ENCODE results near the gene SORL1-AS1.

SORL1-AS1 gene

DNA sequence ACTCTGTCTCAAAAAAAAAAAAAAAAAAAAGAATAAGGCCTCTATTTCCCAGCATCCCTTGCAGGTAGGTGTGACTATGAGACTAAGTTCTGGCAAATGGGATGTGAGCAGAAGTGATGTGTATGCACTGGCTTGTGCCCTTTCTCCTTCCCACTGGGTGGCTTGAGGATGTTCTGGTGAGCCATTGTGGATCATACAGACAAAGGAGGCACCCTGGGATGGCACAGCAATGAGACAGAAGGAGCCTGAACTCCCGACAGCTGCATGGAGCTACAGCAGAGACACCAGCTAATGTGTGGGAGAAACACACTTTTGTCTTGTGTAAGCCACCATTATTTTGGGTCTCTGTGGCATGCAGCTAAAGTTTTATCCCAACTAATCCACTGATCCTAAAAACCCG lies 11.2 kb downstream of the SORL1-AS1 start:
- Histone ChIP-seq H3K9me3 (ENCODE audit: control insufficient read depth in 2 of 2, low read length in 2 of 2) (no peaks in the 10 kb centered on the region), H3K4me3 (ENCODE audit: low read length in 2 of 2) (no peak overlapping the region), H3K9ac (ENCODE audit: low read length in 2 of 2) (no peak overlapping the region), H3K36me3 (ENCODE audit: control insufficient read depth in 2 of 2, insufficient read depth in 2 of 2, low read length in 2 of 2) (no peaks in the 10 kb centered on the region), H3K4me1 (ENCODE audit: control insufficient read depth, insufficient read depth, low read length) (peaks cover 4% of the 10 kb centered on the region), H3K27ac (ENCODE audit: low read length) (no peak overlapping the region), H3K27me3 (ENCODE audit: control insufficient read depth in 1 of 2, insufficient read depth in 2 of 2, low read length in 2 of 2) (no peaks in the 10 kb centered on the region)

DNA sequence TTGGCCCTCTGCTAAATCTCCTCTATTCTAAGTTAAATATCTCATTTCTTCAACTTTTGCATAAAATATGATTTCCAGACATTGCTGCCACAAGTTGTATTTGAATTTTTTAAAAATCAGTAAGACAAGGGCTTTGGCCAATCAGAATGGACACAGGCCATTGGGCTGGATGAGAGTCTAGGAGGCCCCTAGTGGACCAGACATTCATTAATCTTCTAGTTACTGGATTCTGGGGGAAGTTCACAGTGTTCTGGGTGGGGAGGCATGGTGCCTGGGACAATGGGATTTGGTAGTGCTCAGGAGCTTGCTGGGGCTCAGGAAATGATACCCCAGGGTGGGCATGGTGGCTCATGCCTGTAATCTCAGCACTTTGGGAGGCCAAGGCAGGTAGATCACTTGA lies 13.0 kb downstream of the SORL1-AS1 start:
- Histone ChIP-seq H3K4me1 (ENCODE audit: control insufficient read depth, insufficient read depth, low read length) (peaks cover 4% of the 10 kb centered on the region), H3K9me3 (ENCODE audit: control insufficient read depth in 2 of 2, low read length in 2 of 2) (no peaks in the 10 kb centered on the region), H3K4me3 (ENCODE audit: low read length in 2 of 2) (no peak overlapping the region), H3K27me3 (ENCODE audit: control insufficient read depth in 1 of 2, insufficient read depth in 2 of 2, low read length in 2 of 2) (no peaks in the 10 kb centered on the region), H3K36me3 (ENCODE audit: control insufficient read depth in 2 of 2, insufficient read depth in 2 of 2, low read length in 2 of 2) (no peaks in the 10 kb centered on the region), H3K27ac (ENCODE audit: low read length) (no peak overlapping the region), H3K9ac (ENCODE audit: low read length in 2 of 2) (no peak overlapping the region)

DNA sequence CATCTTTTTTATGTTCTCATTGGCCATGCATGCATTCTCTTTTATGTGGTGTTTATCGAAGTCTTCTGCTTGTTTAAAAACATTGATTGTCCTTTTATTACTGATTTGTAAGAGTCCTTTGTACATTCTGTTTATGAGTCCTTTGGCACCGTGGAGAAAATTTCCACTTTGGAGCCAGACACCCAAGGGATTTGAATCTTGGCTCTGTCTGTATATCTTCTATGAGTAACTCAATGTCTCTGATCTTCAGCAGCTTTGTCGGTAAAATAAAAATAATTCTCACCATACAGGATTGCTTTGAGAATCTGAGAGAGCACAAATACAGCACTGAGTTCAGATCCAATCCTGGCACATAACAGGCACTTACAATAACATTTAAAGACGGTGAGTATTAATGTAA lies 13.4 kb downstream of the SORL1-AS1 start:
- H3K9ac ChIP-seq (ENCODE audit: low read length in 2 of 2), result no peak overlapping the region
- no peak overlapping the region for H3K4me3 ChIP-seq (ENCODE audit: low read length in 2 of 2)
- H3K9me3 ChIP-seq (ENCODE audit: control insufficient read depth in 2 of 2, low read length in 2 of 2), result no peaks in the 10 kb centered on the region
- no peaks in the 10 kb centered on the region for H3K27me3 ChIP-seq (ENCODE audit: control insufficient read depth in 1 of 2, insufficient read depth in 2 of 2, low read length in 2 of 2)
- no peak overlapping the region for H3K27ac ChIP-seq (ENCODE audit: low read length)
- H3K36me3 ChIP-seq (ENCODE audit: control insufficient read depth in 2 of 2, insufficient read depth in 2 of 2, low read length in 2 of 2), result no peaks in the 10 kb centered on the region
- H3K4me1 ChIP-seq (ENCODE audit: control insufficient read depth, insufficient read depth, low read length), result peaks cover 4% of the 10 kb centered on the region

DNA sequence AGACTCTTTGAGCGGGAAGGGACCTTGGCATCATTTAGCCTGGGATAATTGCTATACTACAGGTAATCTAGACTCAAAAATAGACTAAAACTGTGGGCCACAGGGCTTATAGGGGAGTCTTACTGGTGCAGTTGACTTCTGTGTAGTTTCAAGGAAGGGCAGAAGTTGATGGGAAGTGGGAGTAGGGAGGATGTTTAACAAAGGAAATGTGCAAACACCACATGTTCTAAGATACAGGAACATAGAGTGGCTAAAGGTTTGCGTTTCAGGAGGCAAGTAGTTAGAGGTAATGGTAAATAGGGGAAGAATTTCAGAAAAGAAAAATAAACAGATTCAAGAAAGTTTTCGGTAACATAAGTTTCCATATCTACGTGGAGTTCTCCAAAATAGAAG lies 15.1 kb downstream of the SORL1-AS1 start:
- Histone ChIP-seq H3K9ac (ENCODE audit: low read length in 2 of 2) (no peak overlapping the region), H3K27me3 (ENCODE audit: control insufficient read depth in 1 of 2, insufficient read depth in 2 of 2, low read length in 2 of 2) (no peaks in the 10 kb centered on the region), H3K36me3 (ENCODE audit: control insufficient read depth in 2 of 2, insufficient read depth in 2 of 2, low read length in 2 of 2) (no peaks in the 10 kb centered on the region), H3K9me3 (ENCODE audit: control insufficient read depth in 2 of 2, low read length in 2 of 2) (no peaks in the 10 kb centered on the region), H3K4me1 (ENCODE audit: control insufficient read depth, insufficient read depth, low read length) (peaks cover 4% of the 10 kb centered on the region), H3K4me3 (ENCODE audit: low read length in 2 of 2) (no peak overlapping the region), H3K27ac (ENCODE audit: low read length) (no peak overlapping the region)

DNA sequence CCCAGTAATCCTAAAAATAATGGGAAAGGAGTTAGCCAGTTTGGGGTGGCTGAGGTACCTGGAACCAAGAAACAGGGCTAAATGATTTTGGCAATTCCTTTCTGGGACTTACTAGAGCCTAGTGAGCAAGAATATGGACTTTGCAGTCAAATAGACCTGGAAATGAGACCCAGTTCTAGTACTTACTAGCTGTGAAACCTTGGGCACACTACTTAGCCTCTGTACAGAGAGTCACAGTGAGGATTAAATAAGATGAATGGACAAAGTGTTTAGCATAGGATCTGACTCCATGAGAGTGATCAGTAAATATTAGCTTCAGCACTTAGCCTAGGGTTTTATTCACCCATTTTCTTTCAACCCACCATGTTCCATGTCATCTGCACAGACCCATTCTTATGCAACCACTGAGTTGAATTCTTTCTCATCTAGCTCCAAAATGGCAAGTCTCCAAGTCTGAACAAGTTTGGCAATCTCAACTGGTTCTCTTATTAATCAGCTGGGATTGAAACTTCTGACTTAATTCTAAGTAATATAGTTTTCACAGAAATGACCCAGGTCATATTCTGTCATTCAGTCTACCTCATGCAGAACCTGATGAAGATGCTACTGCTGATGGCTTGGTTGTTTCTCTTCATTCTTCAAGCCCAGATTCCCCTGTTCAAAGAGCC lies 15.6 kb downstream of the SORL1-AS1 start:
- H3K4me1 ChIP-seq (ENCODE audit: control insufficient read depth, insufficient read depth, low read length), result peaks cover 4% of the 10 kb centered on the region
- H3K27me3 ChIP-seq (ENCODE audit: control insufficient read depth in 1 of 2, insufficient read depth in 2 of 2, low read length in 2 of 2), result no peaks in the 10 kb centered on the region
- H3K9me3 ChIP-seq (ENCODE audit: control insufficient read depth in 2 of 2, low read length in 2 of 2), result no peaks in the 10 kb centered on the region
- H3K9ac ChIP-seq (ENCODE audit: low read length in 2 of 2), result no peak overlapping the region
- no peak overlapping the region for H3K27ac ChIP-seq (ENCODE audit: low read length)
- H3K36me3 ChIP-seq (ENCODE audit: control insufficient read depth in 2 of 2, insufficient read depth in 2 of 2, low read length in 2 of 2), result no peaks in the 10 kb centered on the region
- H3K4me3 ChIP-seq (ENCODE audit: low read length in 2 of 2), result no peak overlapping the region

DNA sequence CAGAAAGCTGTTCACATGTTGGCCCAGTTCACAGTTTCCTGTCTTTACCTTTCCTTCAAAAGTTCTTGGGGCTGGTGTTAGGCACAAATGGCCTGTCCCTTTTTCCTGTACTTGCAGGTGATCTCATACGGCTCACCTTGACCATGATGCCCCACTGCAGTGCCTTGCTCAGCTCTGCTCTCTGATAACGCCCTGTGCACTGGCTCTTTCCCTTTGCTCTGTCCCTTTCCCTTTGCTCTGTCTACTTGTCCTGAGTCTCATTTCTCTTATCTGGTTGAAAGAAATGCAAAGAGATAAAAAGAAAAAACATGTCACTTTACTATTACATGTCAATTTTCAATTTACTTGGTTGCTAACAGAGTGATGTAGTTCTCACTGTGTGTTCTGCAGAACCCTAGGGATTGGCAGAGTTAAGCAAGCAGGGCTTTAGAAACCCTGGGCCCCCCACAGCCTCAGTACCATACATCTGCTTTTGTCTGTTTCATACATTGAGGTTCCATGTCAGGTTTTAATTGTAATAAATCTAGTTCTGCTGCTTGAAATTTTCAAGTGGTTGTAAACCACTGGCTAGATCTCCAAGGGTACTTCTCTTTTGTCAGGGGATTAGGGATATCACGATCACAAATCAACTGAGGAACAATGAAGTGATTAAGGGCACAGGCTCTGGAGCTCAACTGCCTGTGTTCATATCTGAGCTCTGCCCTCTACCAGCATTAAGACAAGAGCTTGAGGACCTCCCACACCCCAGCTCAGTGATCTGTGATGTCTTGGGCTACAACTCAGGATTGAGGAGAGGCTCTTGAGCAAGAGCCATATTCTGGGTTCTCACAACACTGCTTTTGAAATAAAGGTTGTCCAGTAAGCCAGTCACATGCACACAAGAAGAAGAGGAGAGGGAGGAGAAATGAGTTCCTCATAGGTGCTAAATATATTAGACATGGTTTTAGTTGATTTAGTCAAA lies 16.9 kb downstream of the SORL1-AS1 start:
- Histone ChIP-seq H3K4me1 (ENCODE audit: control insufficient read depth, insufficient read depth, low read length) (peaks cover 4% of the 10 kb centered on the region), H3K27ac (ENCODE audit: low read length) (no peak overlapping the region), H3K9ac (ENCODE audit: low read length in 2 of 2) (no peak overlapping the region), H3K4me3 (ENCODE audit: low read length in 2 of 2) (no peak overlapping the region), H3K27me3 (ENCODE audit: control insufficient read depth in 1 of 2, insufficient read depth in 2 of 2, low read length in 2 of 2) (no peaks in the 10 kb centered on the region), H3K36me3 (ENCODE audit: control insufficient read depth in 2 of 2, insufficient read depth in 2 of 2, low read length in 2 of 2) (no peaks in the 10 kb centered on the region), H3K9me3 (ENCODE audit: control insufficient read depth in 2 of 2, low read length in 2 of 2) (no peaks in the 10 kb centered on the region)

DNA sequence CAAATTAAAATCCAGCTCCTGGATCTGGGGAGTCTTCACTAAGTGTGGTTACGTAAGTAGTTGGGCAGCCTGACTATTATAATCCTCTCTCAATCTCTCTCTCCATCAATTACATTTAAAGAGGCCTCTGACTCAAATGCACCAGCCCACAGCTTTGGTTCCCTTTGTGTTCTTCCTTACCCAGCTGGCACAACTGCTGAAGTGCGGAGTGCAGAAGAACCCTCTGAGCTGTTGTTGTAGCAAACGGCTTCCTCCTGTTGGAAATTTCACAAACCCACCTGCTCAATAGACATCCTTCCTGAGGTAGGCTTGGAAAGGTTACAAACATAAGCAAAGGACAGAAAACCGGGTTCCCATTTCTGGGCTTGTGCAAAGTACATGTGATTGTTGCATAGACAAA lies 17.6 kb downstream of the SORL1-AS1 start:
- Histone ChIP-seq H3K27ac (ENCODE audit: low read length) (no peak overlapping the region), H3K9ac (ENCODE audit: low read length in 2 of 2) (no peak overlapping the region)

DNA sequence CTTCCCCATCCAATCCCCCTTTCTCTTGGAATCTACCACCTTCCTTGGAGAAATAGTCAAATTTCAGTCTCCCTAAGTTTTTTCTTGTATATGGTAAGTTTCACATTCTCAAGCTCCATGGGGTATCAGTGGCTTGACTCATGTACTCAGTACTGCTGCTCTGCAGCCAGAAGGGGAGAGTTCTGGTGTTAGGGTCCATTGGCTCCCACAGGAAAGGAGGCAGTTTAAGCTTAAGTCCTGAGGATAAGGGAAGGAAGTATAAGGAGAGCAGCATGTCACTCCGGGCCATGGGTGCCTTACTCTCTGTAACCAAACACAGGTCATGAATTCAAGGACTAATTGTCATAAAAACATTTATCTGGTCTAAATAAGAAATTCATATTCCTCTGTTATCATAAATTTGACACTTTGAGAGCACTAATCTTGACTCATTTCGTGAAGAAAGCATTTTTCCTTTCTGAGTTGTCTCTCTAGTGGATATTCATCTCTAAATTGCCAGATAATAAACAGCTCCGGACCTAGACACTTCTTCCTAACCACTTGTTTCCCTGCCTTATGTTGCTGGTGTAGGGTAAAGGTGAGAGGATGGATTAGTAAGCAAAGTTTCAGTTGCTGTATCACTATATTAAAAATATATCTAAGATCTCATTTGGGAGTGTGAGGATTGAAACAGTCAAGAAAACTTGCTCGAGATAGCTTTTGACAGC lies 20.8 kb downstream of the SORL1-AS1 start:
- H3K4me1 ChIP-seq (ENCODE audit: control insufficient read depth, insufficient read depth, low read length), result peaks cover 2% of the 10 kb centered on the region
- H3K27ac ChIP-seq (ENCODE audit: low read length), result no peak overlapping the region
- H3K9me3 ChIP-seq (ENCODE audit: control insufficient read depth in 2 of 2, low read length in 2 of 2), result no peaks in the 10 kb centered on the region
- no peaks in the 10 kb centered on the region for H3K36me3 ChIP-seq (ENCODE audit: control insufficient read depth in 2 of 2, insufficient read depth in 2 of 2, low read length in 2 of 2)
- no peak overlapping the region for H3K9ac ChIP-seq (ENCODE audit: low read length in 2 of 2)
- no peaks in the 10 kb centered on the region for H3K27me3 ChIP-seq (ENCODE audit: control insufficient read depth in 1 of 2, insufficient read depth in 2 of 2, low read length in 2 of 2)
- no peak overlapping the region for H3K4me3 ChIP-seq (ENCODE audit: low read length in 2 of 2)

More for the DNA sequence above, 17.6 kb downstream of the SORL1-AS1 start:
- no peaks in the 10 kb centered on the region for H3K36me3 ChIP-seq (ENCODE audit: control insufficient read depth in 2 of 2, insufficient read depth in 2 of 2, low read length in 2 of 2)
- H3K9me3 ChIP-seq (ENCODE audit: control insufficient read depth in 2 of 2, low read length in 2 of 2), result no peaks in the 10 kb centered on the region
- H3K4me3 ChIP-seq (ENCODE audit: low read length in 2 of 2), result no peak overlapping the region
- H3K27me3 ChIP-seq (ENCODE audit: control insufficient read depth in 1 of 2, insufficient read depth in 2 of 2, low read length in 2 of 2), result no peaks in the 10 kb centered on the region
- peaks cover 4% of the 10 kb centered on the region for H3K4me1 ChIP-seq (ENCODE audit: control insufficient read depth, insufficient read depth, low read length)

DNA sequence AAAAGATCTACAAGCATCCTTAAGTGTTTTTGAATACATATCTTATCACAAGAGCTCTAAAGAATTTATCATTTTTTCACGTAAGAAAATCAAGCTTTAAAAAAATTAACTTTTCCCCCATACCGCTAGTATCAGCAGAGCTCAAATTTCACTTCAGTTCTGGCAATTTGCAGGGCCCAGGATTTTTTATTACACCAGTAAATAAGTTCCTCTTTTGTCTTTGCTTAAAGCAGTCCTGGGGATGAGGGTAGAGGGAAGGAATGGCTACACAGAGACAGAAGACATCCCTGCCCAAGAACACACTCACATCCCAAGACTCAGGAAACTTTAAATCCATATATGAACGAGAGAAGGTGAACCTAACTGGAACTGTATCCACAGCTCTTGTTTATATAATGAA lies 23.2 kb downstream of the SORL1-AS1 start:
- no peak overlapping the region for H3K27ac ChIP-seq (ENCODE audit: low read length)
- no peaks in the 10 kb centered on the region for H3K27me3 ChIP-seq (ENCODE audit: control insufficient read depth in 1 of 2, insufficient read depth in 2 of 2, low read length in 2 of 2)
- H3K4me1 ChIP-seq (ENCODE audit: control insufficient read depth, insufficient read depth, low read length), result peaks cover 8% of the 10 kb centered on the region
- no peak overlapping the region for H3K9ac ChIP-seq (ENCODE audit: low read length in 2 of 2)
- H3K4me3 ChIP-seq (ENCODE audit: low read length in 2 of 2), result no peak overlapping the region
- H3K36me3 ChIP-seq (ENCODE audit: control insufficient read depth in 2 of 2, insufficient read depth in 2 of 2, low read length in 2 of 2), result no peaks in the 10 kb centered on the region
- no peaks in the 10 kb centered on the region for H3K9me3 ChIP-seq (ENCODE audit: control insufficient read depth in 2 of 2, low read length in 2 of 2)

DNA sequence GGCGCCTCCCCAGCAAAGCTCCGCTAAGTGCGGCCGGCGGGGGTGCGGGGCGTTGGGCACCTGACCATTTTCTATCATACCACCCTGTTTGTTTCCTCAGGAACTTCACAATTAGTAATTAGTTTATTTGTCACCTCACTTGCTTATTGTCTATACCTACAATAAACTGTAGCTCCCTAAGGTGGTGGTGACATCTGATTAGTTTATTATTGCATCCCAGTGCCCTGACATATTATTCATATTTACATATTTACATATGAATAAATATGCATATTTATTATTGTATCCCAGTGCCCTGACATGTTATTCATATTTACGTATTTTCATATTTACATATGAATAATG lies 25.4 kb downstream of the SORL1-AS1 start:
- peak overlapping the region in 1 of 2 donors; percentile 71 for H3K4me3 ChIP-seq (ENCODE audit: low read length in 2 of 2)
- H3K9ac ChIP-seq (ENCODE audit: low read length in 2 of 2), result no peak overlapping the region
- H3K4me1 ChIP-seq (ENCODE audit: control insufficient read depth, insufficient read depth, low read length), result peaks cover 8% of the 10 kb centered on the region
- H3K9me3 ChIP-seq (ENCODE audit: control insufficient read depth in 2 of 2, low read length in 2 of 2), result no peaks in the 10 kb centered on the region
- H3K27ac ChIP-seq (ENCODE audit: low read length), result no peak overlapping the region
- H3K36me3 ChIP-seq (ENCODE audit: control insufficient read depth in 2 of 2, insufficient read depth in 2 of 2, low read length in 2 of 2), result no peaks in the 10 kb centered on the region
- no peaks in the 10 kb centered on the region for H3K27me3 ChIP-seq (ENCODE audit: control insufficient read depth in 1 of 2, insufficient read depth in 2 of 2, low read length in 2 of 2)

All from stomach smooth muscle (tissue), 2 donors.